ENCODE measurements around the gene DMKN. TPM values are rescaled to one million over a fixed set of nuclear protein-coding genes. Genes with fewer than 3 reads are reported as not detected.

Gene DMKN
- total and polyA plus RNA-seq, 9 donors = 1.1 to 22.6 (median 2.0) TPM

DNA sequence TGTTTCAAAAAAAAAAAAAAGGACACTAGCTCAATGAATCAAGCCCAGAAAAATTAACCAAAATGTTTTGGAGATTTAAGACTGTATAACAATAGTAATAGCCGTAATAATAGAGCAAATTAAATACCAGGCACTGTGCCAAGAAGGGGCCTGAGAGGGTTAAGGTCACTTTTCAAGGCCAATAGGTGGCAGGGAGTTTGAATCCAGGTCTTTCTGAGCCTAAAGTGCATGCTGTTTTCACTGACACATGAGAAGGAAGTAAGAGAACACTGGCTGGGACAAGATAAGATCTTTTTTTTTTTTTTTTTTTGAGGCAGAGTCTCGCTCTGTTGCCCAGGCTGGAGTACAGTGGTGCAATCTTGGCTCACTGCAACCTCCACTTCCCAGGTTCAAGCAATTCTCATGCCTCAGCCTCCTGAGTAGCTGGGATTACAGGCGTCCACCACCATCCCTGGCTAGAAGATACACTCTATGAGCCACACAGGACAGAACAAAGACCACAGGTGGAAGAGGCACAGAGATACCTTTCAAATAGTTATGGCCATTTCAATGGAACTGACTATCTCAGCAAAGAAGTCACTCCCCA is 57.7 kb downstream of the DMKN start:
- H3K9me3 ChIP-seq (replicated peaks; ENCODE audit: control insufficient read depth, low read depth, low read length) = no peaks in the 10 kb centered on the region
- no peaks in the 10 kb centered on the region for H3K27me3 ChIP-seq (ENCODE audit: control insufficient read depth, insufficient read depth, low read length)
- H3K36me3 ChIP-seq (ENCODE audit: control insufficient read depth, insufficient read depth, low read length) = no peaks in the 10 kb centered on the region
- H3K4me3 ChIP-seq (ENCODE audit: low read length) = no peak overlapping the region
- H3K27ac ChIP-seq (ENCODE audit: low read length) = no peak overlapping the region
- WGBS (ENCODE audit: insufficient coverage) = no CpG with 5 or more reads among the region's 3 CpGs
- DNase-seq = no peak
- peaks cover 10% of the 10 kb centered on the region for H3K4me1 ChIP-seq (ENCODE audit: control insufficient read depth, insufficient read depth, low read length)

DNA sequence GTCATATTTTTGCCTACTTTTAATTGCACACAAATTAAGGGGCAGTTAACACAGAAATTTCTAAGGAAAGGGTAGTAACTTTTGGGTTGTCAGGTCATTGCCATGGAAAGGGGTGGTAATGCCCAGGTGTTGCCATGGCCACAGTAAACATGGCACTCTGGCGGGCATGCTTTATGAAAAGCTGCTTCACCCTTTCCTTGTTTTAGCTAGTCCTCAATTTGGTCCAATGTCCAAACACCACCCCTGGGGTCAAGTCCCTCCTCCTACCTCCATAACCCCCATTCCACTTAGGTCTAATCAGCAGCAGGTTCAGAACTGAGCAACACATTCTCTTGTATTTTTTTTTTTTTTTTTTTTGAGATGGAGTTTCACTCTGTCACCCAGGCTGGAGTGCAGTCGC is 58.8 kb downstream of the DMKN start:
- no peaks in the 10 kb centered on the region for H3K27me3 ChIP-seq (ENCODE audit: control insufficient read depth, insufficient read depth, low read length)
- H3K27ac ChIP-seq (ENCODE audit: low read length) = no peak overlapping the region
- no peak overlapping the region for H3K4me3 ChIP-seq (ENCODE audit: low read length)
- H3K36me3 ChIP-seq (ENCODE audit: control insufficient read depth, insufficient read depth, low read length) = no peaks in the 10 kb centered on the region
- WGBS (ENCODE audit: insufficient coverage) = 83% methylated on average over 2 of the region's 2 CpGs
- peaks cover 10% of the 10 kb centered on the region for H3K4me1 ChIP-seq (ENCODE audit: control insufficient read depth, insufficient read depth, low read length)
- DNase-seq = no peak
- H3K9me3 ChIP-seq (replicated peaks; ENCODE audit: control insufficient read depth, low read depth, low read length) = no peaks in the 10 kb centered on the region

GRCh38 chr19:35451338-35452096 is 61.9 kb downstream of the DMKN start:
- H3K27me3 ChIP-seq (ENCODE audit: control insufficient read depth, insufficient read depth, low read length) = no peaks in the 10 kb centered on the region
- H3K27ac ChIP-seq (ENCODE audit: low read length) = no peak overlapping the region
- no peak overlapping the region for H3K4me3 ChIP-seq (ENCODE audit: low read length)
- 51% methylated on average over 4 of the region's 7 CpGs for WGBS (ENCODE audit: insufficient coverage)
- H3K9me3 ChIP-seq (replicated peaks; ENCODE audit: control insufficient read depth, low read depth, low read length) = no peaks in the 10 kb centered on the region
- no peak for DNase-seq
- H3K36me3 ChIP-seq (ENCODE audit: control insufficient read depth, insufficient read depth, low read length) = no peaks in the 10 kb centered on the region
- peaks cover 15% of the 10 kb centered on the region for H3K4me1 ChIP-seq (ENCODE audit: control insufficient read depth, insufficient read depth, low read length)

GRCh38 chr19:35449359-35450043 is 63.9 kb downstream of the DMKN start:
- H3K9me3 ChIP-seq (replicated peaks; ENCODE audit: control insufficient read depth, low read depth, low read length) = no peaks in the 10 kb centered on the region
- H3K36me3 ChIP-seq (ENCODE audit: control insufficient read depth, insufficient read depth, low read length) = no peaks in the 10 kb centered on the region
- H3K27me3 ChIP-seq (ENCODE audit: control insufficient read depth, insufficient read depth, low read length) = no peaks in the 10 kb centered on the region
- no peak for DNase-seq
- 76% methylated on average over 25 of the region's 27 CpGs for WGBS (ENCODE audit: insufficient coverage)
- no peak overlapping the region for H3K4me3 ChIP-seq (ENCODE audit: low read length)
- H3K27ac ChIP-seq (ENCODE audit: low read length) = no peak overlapping the region
- peaks cover 15% of the 10 kb centered on the region for H3K4me1 ChIP-seq (ENCODE audit: control insufficient read depth, insufficient read depth, low read length)

GRCh38 chr19:35447606-35448469 is 65.6 kb downstream of the DMKN start, which contains the start of gene FFAR2:
TSS of gene FFAR2 (plus strand) at chr19:35448257. CDS start at chr19:35449715, 1,458 bp downstream.
- no peak for DNase-seq
- Histone ChIP-seq H3K9me3 (replicated peaks; ENCODE audit: control insufficient read depth, low read depth, low read length) (no peaks in the 10 kb centered on the region), H3K4me1 (ENCODE audit: control insufficient read depth, insufficient read depth, low read length) (peaks cover 15% of the 10 kb centered on the region), H3K36me3 (ENCODE audit: control insufficient read depth, insufficient read depth, low read length) (no peaks in the 10 kb centered on the region), H3K27me3 (ENCODE audit: control insufficient read depth, insufficient read depth, low read length) (no peaks in the 10 kb centered on the region), H3K4me3 (ENCODE audit: low read length) (no peak within 1 kb of the TSS), H3K27ac (ENCODE audit: low read length) (no peak within 1 kb of the TSS)
- 93% methylated on average over 6 of the region's 12 CpGs for WGBS (ENCODE audit: insufficient coverage)

Other genes with a start within 250 kb of the DMKN start
- gene USF2, start 244.7 kb downstream of the DMKN start, total RNA-seq = 44.9 TPM
- gene USF2, start 244.7 kb downstream of the DMKN start, polyA plus RNA-seq (ENCODE audit: insufficient read depth in 1 of 8, insufficient read length in 8 of 8, low replicate concordance in 1 of 8) = 100 to 1,000 TPM; 102 to 132 (median 109) TPM
- 0.18 TPM for gene HAMP, start 231.1 kb downstream of the DMKN start, total RNA-seq
- under 1 TPM in 7 of 8 donors, not detected in 1; 0.04 to 0.41 (median 0.10) TPM for gene HAMP, start 231.1 kb downstream of the DMKN start, polyA plus RNA-seq (ENCODE audit: insufficient read depth in 1 of 8, insufficient read length in 8 of 8, low replicate concordance in 1 of 8)
- 2.6 TPM for gene MAG, start 221.5 kb downstream of the DMKN start, total RNA-seq
- gene MAG, start 221.5 kb downstream of the DMKN start, polyA plus RNA-seq (ENCODE audit: insufficient read depth in 1 of 8, insufficient read length in 8 of 8, low replicate concordance in 1 of 8) = 1 to 10 TPM in 3 of 8 donors, under 1 TPM in 5; 0.16 to 2.5 (median 0.48) TPM
- 3.3 TPM for gene CD22, start 184.5 kb downstream of the DMKN start, total RNA-seq
- gene CD22, start 184.5 kb downstream of the DMKN start, polyA plus RNA-seq (ENCODE audit: insufficient read depth in 1 of 8, insufficient read length in 8 of 8, low replicate concordance in 1 of 8) = 1 to 10 TPM in 3 of 8 donors, under 1 TPM in 5; 0.55 to 8.9 (median 0.92) TPM
- 0.04 TPM for gene FFAR1, start 165.7 kb downstream of the DMKN start, total RNA-seq
- under 1 TPM in 2 of 8 donors, not detected in 6; 0.07 to 0.14 TPM for gene FFAR1, start 165.7 kb downstream of the DMKN start, polyA plus RNA-seq (ENCODE audit: insufficient read depth in 1 of 8, insufficient read length in 8 of 8, low replicate concordance in 1 of 8)
- 0.22 TPM for gene FFAR3, start 155.2 kb downstream of the DMKN start, total RNA-seq
- gene FFAR3, start 155.2 kb downstream of the DMKN start, polyA plus RNA-seq (ENCODE audit: insufficient read depth in 1 of 8, insufficient read length in 8 of 8, low replicate concordance in 1 of 8) = under 1 TPM in 5 of 8 donors, not detected in 3; 0.06 to 0.24 (median 0.16) TPM
- not detected for gene GPR42, start 142.6 kb downstream of the DMKN start, total RNA-seq
- gene GPR42, start 142.6 kb downstream of the DMKN start, polyA plus RNA-seq (ENCODE audit: insufficient read depth in 1 of 8, insufficient read length in 8 of 8, low replicate concordance in 1 of 8) = under 1 TPM in 1 of 8 donors, not detected in 7; 0.15 TPM
- 0.22 TPM for gene FFAR2, start 65.4 kb downstream of the DMKN start, total RNA-seq
- under 1 TPM in 7 of 8 donors, not detected in 1; 0.10 to 0.73 (median 0.23) TPM for gene FFAR2, start 65.4 kb downstream of the DMKN start, polyA plus RNA-seq (ENCODE audit: insufficient read depth in 1 of 8, insufficient read length in 8 of 8, low replicate concordance in 1 of 8)
- 0.18 TPM for gene KRTDAP, start 23.2 kb downstream of the DMKN start, total RNA-seq
- gene KRTDAP, start 23.2 kb downstream of the DMKN start, polyA plus RNA-seq (ENCODE audit: insufficient read depth in 1 of 8, insufficient read length in 8 of 8, low replicate concordance in 1 of 8) = 10 to 100 TPM in 1 of 8 donors, 1 to 10 TPM in 1, under 1 TPM in 2, not detected in 4; 0.43 to 36.6 (median 3.6) TPM
- gene SBSN, start 14.7 kb upstream of the DMKN start, total RNA-seq = not detected
- 1 to 10 TPM in 1 of 8 donors, under 1 TPM in 3, not detected in 4; 0.10 to 5.1 (median 0.40) TPM for gene SBSN, start 14.7 kb upstream of the DMKN start, polyA plus RNA-seq (ENCODE audit: insufficient read depth in 1 of 8, insufficient read length in 8 of 8, low replicate concordance in 1 of 8)
- not detected for gene GAPDHS, start 19.8 kb upstream of the DMKN start, total RNA-seq
- not detected for gene GAPDHS, start 19.8 kb upstream of the DMKN start, polyA plus RNA-seq (ENCODE audit: insufficient read depth in 1 of 8, insufficient read length in 8 of 8, low replicate concordance in 1 of 8)
- gene TMEM147, start 32.0 kb upstream of the DMKN start, total RNA-seq = 51.4 TPM
- gene TMEM147, start 32.0 kb upstream of the DMKN start, polyA plus RNA-seq (ENCODE audit: insufficient read depth in 1 of 8, insufficient read length in 8 of 8, low replicate concordance in 1 of 8) = 10 to 100 TPM; 41.5 to 50.1 (median 44.6) TPM
- gene ATP4A, start 50.0 kb upstream of the DMKN start, total RNA-seq = not detected
- under 1 TPM in 1 of 8 donors, not detected in 7; 0.52 TPM for gene ATP4A, start 50.0 kb upstream of the DMKN start, polyA plus RNA-seq (ENCODE audit: insufficient read depth in 1 of 8, insufficient read length in 8 of 8, low replicate concordance in 1 of 8)
- not detected for gene PMIS2, start 72.5 kb upstream of the DMKN start, total RNA-seq
- gene PMIS2, start 72.5 kb upstream of the DMKN start, polyA plus RNA-seq (ENCODE audit: insufficient read depth in 1 of 8, insufficient read length in 8 of 8, low replicate concordance in 1 of 8) = not detected
- 9.5 TPM for gene HAUS5, start 99.1 kb upstream of the DMKN start, total RNA-seq
- 10 to 100 TPM in 7 of 8 donors, 1 to 10 TPM in 1; 9.4 to 16.1 (median 12.6) TPM for gene HAUS5, start 99.1 kb upstream of the DMKN start, polyA plus RNA-seq (ENCODE audit: insufficient read depth in 1 of 8, insufficient read length in 8 of 8, low replicate concordance in 1 of 8)
- 32.8 TPM for gene RBM42, start 115.4 kb upstream of the DMKN start, total RNA-seq
- 10 to 100 TPM; 44.7 to 55.3 (median 51.5) TPM for gene RBM42, start 115.4 kb upstream of the DMKN start, polyA plus RNA-seq (ENCODE audit: insufficient read depth in 1 of 8, insufficient read length in 8 of 8, low replicate concordance in 1 of 8)
- gene ETV2, start 128.1 kb upstream of the DMKN start, total RNA-seq = 1.6 TPM
- 1 to 10 TPM; 1.7 to 4.9 (median 3.2) TPM for gene ETV2, start 128.1 kb upstream of the DMKN start, polyA plus RNA-seq (ENCODE audit: insufficient read depth in 1 of 8, insufficient read length in 8 of 8, low replicate concordance in 1 of 8)
- gene COX6B1, start 134.7 kb upstream of the DMKN start, total RNA-seq = 582 TPM
- 100 to 1,000 TPM; 263 to 328 (median 300) TPM for gene COX6B1, start 134.7 kb upstream of the DMKN start, polyA plus RNA-seq (ENCODE audit: insufficient read depth in 1 of 8, insufficient read length in 8 of 8, low replicate concordance in 1 of 8)
- not detected for gene UPK1A, start 152.9 kb upstream of the DMKN start, total RNA-seq
- gene UPK1A, start 152.9 kb upstream of the DMKN start, polyA plus RNA-seq (ENCODE audit: insufficient read depth in 1 of 8, insufficient read length in 8 of 8, low replicate concordance in 1 of 8) = 1 to 10 TPM in 1 of 8 donors, under 1 TPM in 2, not detected in 5; 0.17 to 7.7 (median 0.28) TPM
- gene ZBTB32, start 190.9 kb upstream of the DMKN start, total RNA-seq = not detected
- gene ZBTB32, start 190.9 kb upstream of the DMKN start, polyA plus RNA-seq (ENCODE audit: insufficient read depth in 1 of 8, insufficient read length in 8 of 8, low replicate concordance in 1 of 8) = under 1 TPM in 6 of 8 donors, not detected in 2; 0.25 to 0.40 (median 0.36) TPM
- gene KMT2B, start 204.4 kb upstream of the DMKN start, total RNA-seq = 7.6 TPM
- gene KMT2B, start 204.4 kb upstream of the DMKN start, polyA plus RNA-seq (ENCODE audit: insufficient read depth in 1 of 8, insufficient read length in 8 of 8, low replicate concordance in 1 of 8) = 10 to 100 TPM; 17.3 to 33.7 (median 25.3) TPM
- gene IGFLR1, start 228.8 kb upstream of the DMKN start, total RNA-seq = 2.1 TPM
- 1 to 10 TPM; 3.0 to 5.6 (median 3.9) TPM for gene IGFLR1, start 228.8 kb upstream of the DMKN start, polyA plus RNA-seq (ENCODE audit: insufficient read depth in 1 of 8, insufficient read length in 8 of 8, low replicate concordance in 1 of 8)
- gene U2AF1L4, start 231.8 kb upstream of the DMKN start, total RNA-seq = 14.6 TPM
- 10 to 100 TPM; 10.6 to 17.6 (median 14.1) TPM for gene U2AF1L4, start 231.8 kb upstream of the DMKN start, polyA plus RNA-seq (ENCODE audit: insufficient read depth in 1 of 8, insufficient read length in 8 of 8, low replicate concordance in 1 of 8)
- gene PSENEN, start 232.0 kb upstream of the DMKN start, total RNA-seq = 40.2 TPM
- gene PSENEN, start 232.0 kb upstream of the DMKN start, polyA plus RNA-seq (ENCODE audit: insufficient read depth in 1 of 8, insufficient read length in 8 of 8, low replicate concordance in 1 of 8) = 10 to 100 TPM; 34.1 to 45.1 (median 36.8) TPM
- 10.2 TPM for gene LIN37, start 234.9 kb upstream of the DMKN start, total RNA-seq
- 10 to 100 TPM in 5 of 8 donors, 1 to 10 TPM in 3; 9.2 to 12.8 (median 10.9) TPM for gene LIN37, start 234.9 kb upstream of the DMKN start, polyA plus RNA-seq (ENCODE audit: insufficient read depth in 1 of 8, insufficient read length in 8 of 8, low replicate concordance in 1 of 8)
- 46.7 TPM for gene HSPB6, start 243.4 kb upstream of the DMKN start, total RNA-seq
- 100 to 1,000 TPM; 236 to 741 (median 528) TPM for gene HSPB6, start 243.4 kb upstream of the DMKN start, polyA plus RNA-seq (ENCODE audit: insufficient read depth in 1 of 8, insufficient read length in 8 of 8, low replicate concordance in 1 of 8)
- 3.9 TPM for gene PROSER3, start 244.5 kb upstream of the DMKN start, total RNA-seq
- gene PROSER3, start 244.5 kb upstream of the DMKN start, polyA plus RNA-seq (ENCODE audit: insufficient read depth in 1 of 8, insufficient read length in 8 of 8, low replicate concordance in 1 of 8) = 10 to 100 TPM in 6 of 8 donors, 1 to 10 TPM in 2; 6.9 to 14.6 (median 11.9) TPM

All from muscle of leg (tissue), 11 donors.